GM18517 (cell line): ENCODE results near the gene SRGAP2B.
"Not testable (repeated sequence)": the region's sequence is repeated elsewhere in the genome, so short reads cannot be mapped to it uniquely, and the experiment has no call there.

ENCODE experiments used
- ATAC-seq: cut with Tn5 transposase; IDR thresholded peaks from one replicate; pipeline ENCODE4 v1.9.1; 2021; ENCODE audit warnings: mild to moderate bottlenecking, moderate library complexity; ENCODE audit not compliant: unreplicated experiment

The SRGAP2B gene

GRCh38 chr1:144961604-144962583, 133.2 kb downstream of the SRGAP2B start:
- not testable (repeated sequence) for ATAC-seq

GRCh38 chr1:144960929-144961488, 134.1 kb downstream of the SRGAP2B start:
- ATAC-seq = not testable (repeated sequence)

GRCh38 chr1:144948390-144948789, 146.7 kb downstream of the SRGAP2B start:
- not testable (repeated sequence) for ATAC-seq

- not testable (repeated sequence) for ATAC-seq
These were observed 147.6 kb downstream of the SRGAP2B start for GRCh38 chr1:144947495-144947894.

- not testable (repeated sequence) for ATAC-seq
These were observed 148.3 kb downstream of the SRGAP2B start for GRCh38 chr1:144946525-144947480.

- ATAC-seq = peak; percentile 71
These were observed 153.4 kb downstream of the SRGAP2B start for GRCh38 chr1:144941710-144942109.

GRCh38 chr1:144940054-144940453, 155.1 kb downstream of the SRGAP2B start:
- peak; percentile 61 for ATAC-seq

GRCh38 chr1:144938627-144939026, 156.5 kb downstream of the SRGAP2B start:
- not testable (repeated sequence) for ATAC-seq

GRCh38 chr1:144936186-144936732, 158.9 kb downstream of the SRGAP2B start:
- ATAC-seq = not testable (repeated sequence)

- not testable (repeated sequence) for ATAC-seq
These were observed 159.8 kb downstream of the SRGAP2B start for GRCh38 chr1:144935310-144935709.

- not testable (repeated sequence) for ATAC-seq
These were observed 162.1 kb downstream of the SRGAP2B start for GRCh38 chr1:144933014-144933413.

- ATAC-seq = not testable (repeated sequence)
These were observed 163.0 kb downstream of the SRGAP2B start for GRCh38 chr1:144932153-144932552.

GRCh38 chr1:144931553-144931952, 163.6 kb downstream of the SRGAP2B start:
- not testable (repeated sequence) for ATAC-seq

GRCh38 chr1:144930085-144930777, 164.9 kb downstream of the SRGAP2B start:
- not testable (repeated sequence) for ATAC-seq

GRCh38 chr1:144927292-144927691, 167.8 kb downstream of the SRGAP2B start:
- ATAC-seq = not testable (repeated sequence)

GRCh38 chr1:144923640-144924039, 171.5 kb downstream of the SRGAP2B start:
- ATAC-seq = not testable (repeated sequence)

- ATAC-seq = not testable (repeated sequence)
These were observed 172.3 kb downstream of the SRGAP2B start for GRCh38 chr1:144922785-144923184.

GRCh38 chr1:144919106-144919505, 176.0 kb downstream of the SRGAP2B start:
- not testable (repeated sequence) for ATAC-seq

- ATAC-seq = not testable (repeated sequence)
These were observed 177.0 kb downstream of the SRGAP2B start for GRCh38 chr1:144918027-144918603.
